HG03439 (cell line): ENCODE results near the gene CXCL10.

ENCODE experiments used
- ATAC-seq: cut with Tn5 transposase; IDR thresholded peaks from one replicate; pipeline ENCODE4 v1.9.1; 2021; ENCODE audit warnings: mild to moderate bottlenecking, moderate library complexity; ENCODE audit not compliant: unreplicated experiment

The CXCL10 gene

GRCh38 chr4:75997081-75997480, 26.2 kb downstream of the CXCL10 start:
- no peak for ATAC-seq

- ATAC-seq = no peak
Observed at GRCh38 chr4:75995727-75996126, 27.6 kb downstream of the CXCL10 start.

- no peak for ATAC-seq
Observed at GRCh38 chr4:75992462-75992861, 30.8 kb downstream of the CXCL10 start.

- no peak for ATAC-seq
Observed at GRCh38 chr4:75989846-75990528, 33.3 kb downstream of the CXCL10 start.

- no peak for ATAC-seq
Observed at GRCh38 chr4:75985116-75985515, 38.2 kb downstream of the CXCL10 start.

- no peak for ATAC-seq
Observed at GRCh38 chr4:75980576-75980975, 42.7 kb downstream of the CXCL10 start.

- no peak for ATAC-seq
Observed at GRCh38 chr4:75976177-75976576, 47.1 kb downstream of the CXCL10 start.

GRCh38 chr4:75973766-75974165, 49.5 kb downstream of the CXCL10 start:
- ATAC-seq = no peak
